Stimulated activated CD4-positive, alpha-beta T cell treated with anti-CD3 and anti-CD28 coated beads, TNF-alpha, amount 100 ng/mL, for 24 hours (primary cell): Measurements from ENCODE around the gene CYBC1.
"Not testable (repeated sequence)": the region's sequence is repeated elsewhere in the genome, so short reads cannot be mapped to it uniquely, and the experiment has no call there.

Experiments
- DNase-seq, 3 experiments: peaks; one replicate each; pipeline ENCODE4 v3.0.0-alpha.2; 2020; ENCODE audit warnings: low read depth in 3 of 3

CYBC1 gene

GRCh38 chr17:82434216-82434565, 16.4 kb downstream of the CYBC1 start:
- no peak for DNase-seq

GRCh38 chr17:82433560-82434215, 16.9 kb downstream of the CYBC1 start:
- no peak for DNase-seq

GRCh38 chr17:82432017-82432416, 18.5 kb downstream of the CYBC1 start:
- DNase-seq = no peak

- no peak for DNase-seq
These were observed 20.7 kb downstream of the CYBC1 start for GRCh38 chr17:82429824-82430223.

- no peak for DNase-seq
These were observed 22.0 kb downstream of the CYBC1 start for GRCh38 chr17:82428546-82428945.

DNA sequence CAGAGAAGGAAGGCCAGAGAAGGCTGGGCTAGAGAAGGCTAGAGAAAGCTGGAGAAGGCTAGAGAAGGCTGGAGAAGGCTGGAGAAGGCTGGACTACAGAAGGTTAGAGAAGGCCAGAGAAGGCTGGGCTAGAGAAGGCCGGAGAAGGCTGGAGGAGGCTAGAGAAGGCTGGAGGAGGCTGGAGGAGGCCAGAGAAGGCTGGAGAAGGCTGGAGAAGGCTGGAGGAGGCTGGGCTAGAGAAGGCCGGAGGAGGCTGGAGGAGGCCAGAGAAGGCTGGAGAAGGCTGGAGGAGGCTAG, 25.7 kb downstream of the CYBC1 start:
- no peak for DNase-seq

DNA sequence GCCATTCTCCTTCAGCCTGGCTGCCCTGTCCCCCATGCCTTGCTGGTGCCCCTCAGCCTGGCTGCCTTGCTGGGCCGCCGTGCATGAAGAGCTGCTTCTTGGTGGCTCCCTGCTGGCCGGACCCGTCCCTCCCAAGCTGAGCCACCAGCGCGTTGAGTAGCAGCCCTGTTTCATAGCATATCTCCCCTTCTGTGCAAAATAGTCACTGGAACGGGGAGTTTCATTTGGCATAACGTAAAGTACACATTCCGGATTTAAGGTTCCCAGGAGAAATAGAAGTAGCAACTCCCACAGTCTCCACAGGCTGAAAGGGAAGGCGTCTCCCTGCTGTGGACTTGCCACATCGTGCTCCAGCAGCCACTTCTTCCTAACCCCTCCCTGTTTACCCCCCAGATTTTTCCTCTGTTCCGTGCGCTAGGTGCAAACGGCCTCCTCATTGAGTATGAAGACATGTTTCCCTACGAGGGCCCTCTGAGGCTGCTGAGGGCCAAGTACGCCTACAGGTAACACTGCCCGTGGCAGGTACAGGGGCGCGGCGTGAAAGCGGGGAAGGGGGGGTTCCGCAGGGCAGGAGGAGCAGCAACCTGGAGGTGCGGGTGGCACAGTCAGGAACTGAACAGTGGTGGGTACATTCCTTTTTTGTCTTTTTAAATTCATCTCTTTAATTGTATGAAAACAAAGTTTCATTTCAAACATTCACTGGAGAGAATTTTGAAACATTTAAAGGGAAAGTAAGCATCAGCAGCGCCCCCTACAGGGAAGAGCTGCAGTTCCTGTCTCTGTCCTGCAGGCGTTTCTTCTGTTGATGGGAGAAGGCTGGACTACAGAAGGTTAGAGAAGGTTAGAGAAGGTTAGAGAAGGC, 26.3 kb downstream of the CYBC1 start:
- DNase-seq = peak; percentile 18 to 59 (median 31)

DNA sequence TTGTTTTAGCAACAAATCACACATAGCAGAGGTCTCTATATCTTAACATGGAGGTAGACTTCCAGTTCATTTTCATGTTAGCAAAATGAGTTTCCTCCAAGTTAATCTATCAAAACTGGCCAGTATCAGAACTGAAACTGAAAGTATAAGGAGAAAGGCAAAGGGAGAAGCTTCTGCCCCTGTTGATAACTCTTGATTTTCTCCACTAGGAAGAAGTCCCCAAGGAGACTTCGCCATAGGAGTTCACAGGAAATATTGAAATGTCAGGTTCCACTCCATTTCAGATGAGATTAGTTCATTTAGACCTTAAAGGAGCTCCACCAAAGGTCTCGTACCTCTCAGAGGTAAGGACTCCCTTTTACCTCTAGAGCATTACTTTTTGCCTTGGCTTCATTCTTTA, 31.0 kb downstream of the CYBC1 start:
- DNase-seq = no peak

DNA sequence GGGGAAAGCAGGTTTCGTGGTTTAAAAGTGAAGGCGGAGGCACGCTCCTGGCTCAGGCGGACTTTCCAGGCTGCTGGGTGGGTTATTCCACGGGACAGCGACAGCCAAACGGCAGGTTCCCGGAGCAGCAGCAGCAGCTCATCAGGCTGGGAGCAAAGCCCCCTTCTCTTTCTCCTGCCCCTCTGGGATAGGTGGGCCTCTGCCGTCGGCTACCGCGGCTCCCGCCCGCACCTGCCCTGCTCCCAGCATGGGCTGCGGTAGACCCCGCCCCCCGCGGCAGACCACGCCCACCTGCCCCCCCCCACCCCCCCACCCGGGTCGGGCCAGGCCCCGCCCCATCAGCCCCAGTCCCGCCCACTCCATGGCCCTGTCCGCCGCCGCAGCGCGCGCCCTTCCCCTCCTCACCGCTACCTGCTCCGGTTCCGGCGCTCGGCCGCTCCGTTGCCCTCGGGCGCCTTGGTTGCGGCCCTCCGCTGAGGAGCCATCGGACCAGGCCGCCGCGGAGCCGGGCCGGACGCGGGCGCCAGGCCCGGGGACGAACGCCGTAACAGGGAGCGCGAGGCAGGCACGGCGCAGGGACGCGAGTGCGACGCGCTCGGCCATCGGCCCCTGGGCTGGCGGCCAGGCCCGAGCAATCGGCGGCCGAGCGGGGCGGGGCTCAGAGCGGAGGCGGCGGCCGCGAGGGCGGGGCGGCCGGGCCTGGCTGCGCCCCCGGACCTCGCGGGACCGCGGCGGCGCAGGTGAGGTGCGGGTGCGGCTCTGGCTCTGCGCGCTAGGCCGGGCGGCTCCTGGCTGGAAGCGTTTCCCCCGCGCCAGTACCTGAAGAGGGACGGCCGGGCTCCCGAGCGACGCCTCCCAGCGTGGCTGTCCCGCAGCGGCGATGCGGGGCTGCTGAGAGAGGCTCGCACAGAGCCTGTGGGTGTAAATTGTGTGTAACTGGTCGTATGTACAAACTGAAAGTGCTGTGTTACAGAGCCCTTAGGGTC, 32.3 kb downstream of the CYBC1 start, which contains the start of the genes HEXD and OGFOD3:
Gene HEXD (plus strand): TSS at position 347 of the 986 bp plus-strand sequence. CDS start 1,453 bp downstream, outside the sequence.
Gene OGFOD3 (minus strand): TSS at position 586 of the 986 bp plus-strand sequence. CDS start 101 bp downstream, at position 485.
- peak; percentile 56 to 81 (median 65) for DNase-seq

- DNase-seq = no peak
These were observed 33.8 kb downstream of the CYBC1 start for GRCh38 chr17:82416771-82417170.

DNA sequence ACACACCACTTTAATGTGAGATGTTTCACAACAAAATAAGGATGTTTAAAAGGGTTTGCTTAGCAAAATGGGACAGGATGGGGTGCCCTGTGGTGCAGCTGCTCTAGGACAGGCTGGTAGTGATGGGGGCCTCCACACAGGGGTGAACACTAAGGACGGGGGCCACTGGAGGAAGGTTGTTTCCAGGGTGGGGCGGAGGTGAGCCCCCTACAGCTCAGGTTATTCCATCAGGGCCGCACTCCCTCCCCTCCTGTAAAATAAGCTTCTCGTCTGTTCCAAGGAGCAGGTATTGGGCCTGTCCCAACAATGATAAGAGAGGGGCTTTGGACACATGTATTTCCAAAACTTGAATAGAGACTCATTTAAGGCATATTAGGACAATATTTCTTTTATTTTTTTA, 34.3 kb downstream of the CYBC1 start:
- no peak for DNase-seq

GRCh38 chr17:82415786-82416185, 34.8 kb downstream of the CYBC1 start:
- no peak for DNase-seq

GRCh38 chr17:82415336-82415735, 35.2 kb downstream of the CYBC1 start:
- no peak for DNase-seq

- DNase-seq = peak; percentile 56 to 70 (median 60)
These were observed 35.8 kb downstream of the CYBC1 start for GRCh38 chr17:82414548-82415281.

DNA sequence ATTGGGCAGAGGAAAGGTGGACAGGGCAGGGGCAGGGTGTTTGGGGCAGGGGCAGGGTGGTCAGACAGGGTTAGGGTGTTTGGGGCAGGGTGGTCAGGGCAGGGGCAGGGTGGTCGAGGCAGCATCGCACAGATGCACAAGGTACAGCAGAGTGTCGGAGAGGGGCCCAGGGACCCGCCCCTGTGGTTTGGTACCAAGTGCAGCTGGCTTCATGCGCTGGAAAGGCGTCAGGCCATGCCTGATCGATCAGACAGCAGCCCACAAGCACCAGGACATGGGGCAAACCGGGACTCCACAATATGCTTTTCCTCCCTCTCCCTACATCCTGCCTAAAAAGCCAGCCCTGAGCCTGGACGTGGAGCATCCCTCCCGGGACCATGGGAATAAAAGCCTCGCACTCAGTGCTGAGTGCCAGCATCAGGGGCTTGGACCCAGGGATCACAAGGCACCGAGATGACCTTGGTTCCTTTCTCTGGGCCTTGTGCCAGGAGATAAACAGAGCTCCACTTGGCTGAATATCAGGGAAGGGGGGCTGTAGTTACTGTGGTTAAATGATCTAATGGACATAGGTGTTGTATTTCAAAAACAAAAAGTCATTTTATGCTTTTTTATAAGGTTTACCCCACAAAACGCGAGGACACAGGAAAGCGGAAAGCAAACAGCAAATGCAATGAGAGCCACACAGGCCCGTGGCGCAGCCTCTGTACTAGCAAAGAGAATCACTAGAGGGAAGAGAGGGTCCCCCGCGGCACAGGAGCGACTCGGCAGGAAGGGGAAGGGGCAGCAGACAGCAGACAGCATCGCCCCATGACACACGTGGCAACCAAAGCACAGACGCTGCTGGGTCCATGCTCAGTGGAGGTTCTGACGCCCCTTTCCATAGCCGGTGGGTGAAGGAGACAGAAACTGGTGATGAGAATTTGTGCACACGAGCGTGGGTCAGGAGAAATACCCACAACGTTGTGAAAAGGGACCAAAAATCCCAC, 37.7 kb downstream of the CYBC1 start:
- no peak for DNase-seq

GRCh38 chr17:82412081-82412480, 38.5 kb downstream of the CYBC1 start:
- DNase-seq = not testable (repeated sequence)

GRCh38 chr17:82411396-82412053, 39.0 kb downstream of the CYBC1 start:
- DNase-seq = no peak

- DNase-seq = no peak
These were observed 40.4 kb downstream of the CYBC1 start for GRCh38 chr17:82410014-82410716.

GRCh38 chr17:82408938-82409318, 41.6 kb downstream of the CYBC1 start:
- no peak for DNase-seq
